GM12878 (cell line): ENCODE data around the gene USP5. TPM values are rescaled to one million over a fixed set of nuclear protein-coding genes. Genes with fewer than 3 reads are reported as not detected.

Experiments used
- ATF3 ChIP-seq: IDR thresholded peaks from 2 replicates; pipeline ENCODE4 v1.6.1; 2011; ENCODE audit warnings: low read depth, mild to moderate bottlenecking, low read length, moderate library complexity, borderline replicate concordance; ENCODE audit errors: extremely low read depth
- BACH1 ChIP-seq: fragments of 450-650 bp; IDR thresholded peaks from 2 replicates; pipeline ENCODE4 v1.6.1; 2017; ENCODE audit warnings: mild to moderate bottlenecking, borderline replicate concordance
- BHLHE40 ChIP-seq, 2 experiments: fragments of 450-650 bp in 1 of 2; IDR thresholded peaks; 2 replicates each; pipeline ENCODE4 v1.6.1; 2011 to 2017; ENCODE audit warnings: low read depth in 2 of 2, borderline replicate concordance in 1 of 2, improper control_type of control experiment in 1 of 2, low read length in 1 of 2, mild to moderate bottlenecking in 1 of 2
- CHD4 ChIP-seq: fragments of 200-600 bp; sonication (generic); IDR thresholded peaks from 2 replicates; pipeline ENCODE4 v1.6.1; 2016; ENCODE audit warnings: mild to moderate bottlenecking
- EED ChIP-seq: sonication (generic); IDR thresholded peaks from 2 replicates; pipeline ENCODE4 v1.6.1; 2016; ENCODE audit warnings: antibody characterized with exemption, low read depth
- HCFC1 ChIP-seq: fragments of 150-350 bp; IDR thresholded peaks from 2 replicates; pipeline ENCODE4 v1.6.1; 2014; ENCODE audit warnings: low read length
- IKZF1 ChIP-seq: fragments of 450-650 bp; conservative IDR thresholded peaks from 2 replicates; pipeline ENCODE4 v1.6.1; 2017; ENCODE audit warnings: antibody characterized with exemption, mild to moderate bottlenecking
- KDM1A ChIP-seq: fragments of 200-600 bp; sonication (generic); IDR thresholded peaks from 2 replicates; pipeline ENCODE4 v1.6.1; 2016; ENCODE audit warnings: borderline replicate concordance
- MLLT1 ChIP-seq: fragments of 450-650 bp; IDR thresholded peaks from 2 replicates; pipeline ENCODE4 v1.6.1; 2016; ENCODE audit warnings: mild to moderate bottlenecking
- NFYB ChIP-seq: IDR thresholded peaks from 2 replicates; pipeline ENCODE4 v1.6.1; 2011; ENCODE audit warnings: low read depth, mild to moderate bottlenecking, low read length, improper control_type of control experiment, moderate library complexity; ENCODE audit not compliant: insufficient read depth
- NKRF ChIP-seq: fragments of 450-650 bp; conservative IDR thresholded peaks from 2 replicates; pipeline ENCODE4 v1.6.1; 2017; ENCODE audit warnings: mild to moderate bottlenecking, moderate library complexity
- PKNOX1 ChIP-seq: fragments of 450-650 bp; IDR thresholded peaks from 2 replicates; pipeline ENCODE4 v1.6.1; 2016; ENCODE audit warnings: mild to moderate bottlenecking
- POLR2AphosphoS5 ChIP-seq: IDR thresholded peaks from 2 replicates; pipeline ENCODE4 v1.6.1; 2011; ENCODE audit warnings: mild to moderate bottlenecking, low read length, inconsistent platforms
- RAD21 ChIP-seq: IDR thresholded peaks from 2 replicates; pipeline ENCODE4 v1.6.1; 2011; ENCODE audit warnings: mild to moderate bottlenecking, low read depth, low read length, moderate library complexity; ENCODE audit not compliant: insufficient read depth
- RCOR1 ChIP-seq: conservative IDR thresholded peaks from 2 replicates; pipeline ENCODE4 v1.6.1; 2012; ENCODE audit warnings: low read depth, low read length, improper control_type of control experiment
- RELB ChIP-seq: fragments of 450-650 bp; IDR thresholded peaks from 2 replicates; pipeline ENCODE4 v1.6.1; 2017; ENCODE audit warnings: low read depth, mild to moderate bottlenecking, moderate library complexity
- RUNX3 ChIP-seq: IDR thresholded peaks from 2 replicates; pipeline ENCODE4 v1.6.1; 2012; ENCODE audit warnings: low read length, inconsistent platforms
- SMAD5 ChIP-seq: IDR thresholded peaks from 2 replicates; pipeline ENCODE4 v1.6.1; 2016; ENCODE audit warnings: antibody characterized with exemption, low read depth
- SRF ChIP-seq, 2 experiments: IDR thresholded peaks; 2 replicates each; pipeline ENCODE4 v1.6.1; 2011; ENCODE audit warnings: low read depth in 2 of 2, low read length in 2 of 2, mild to moderate bottlenecking in 1 of 2, moderate library complexity in 1 of 2
- TCF12 ChIP-seq: IDR thresholded peaks from 2 replicates; pipeline ENCODE4 v1.6.1; 2011; ENCODE audit warnings: low read depth, mild to moderate bottlenecking, low read length
- polyA plus RNA-seq, 11 experiments: library from polyadenylated mRNA; depleted of rRNA in 4 of 11; unstranded in 6 of 11; stranded (reverse) in 5 of 11; fragments of >200 nt; fragmentation: Nextera tagmentation in 4 of 11; fragmentation: Illumina TruSeq in 1 of 11; extraction: Ambion mirVana in 4 of 11; extraction: Trizol in 1 of 11; gene quantifications; 1 replicate in 1 of 11; 2 replicates in 10 of 11; pipeline versions ENCODE4 v1.2.1 to v1.2.3, GENCODE V29; 2011 to 2016; ENCODE audit warnings: inconsistent platforms in 2 of 11, missing spikeins in 2 of 11, low read depth in 1 of 11
- total RNA-seq, 4 experiments: library from RNA; depleted of rRNA in 3 of 4; stranded (reverse); fragments of >200 nt in 3 of 4; fragmentation: Illumina TruSeq in 1 of 4; extraction: Trizol in 1 of 4; gene quantifications; 2 replicates each; pipeline versions ENCODE4 v1.2.1 to v1.2.3, GENCODE V29; 2013 to 2021
- TF ChIP-seq, protein P1 (sequence below): IDR thresholded peaks from 2 replicates; pipeline ENCODE4 v1.6.1; 2011; ENCODE audit warnings: low read depth, low read length, improper control_type of control experiment, borderline replicate concordance

USP5 gene
- total and polyA plus RNA-seq, 10 of the 15 experiments (the other 5 are each of a cell fraction or from before 2014, with no cell fraction given): 2.5 to 124 (median 74.6) TPM

DNA sequence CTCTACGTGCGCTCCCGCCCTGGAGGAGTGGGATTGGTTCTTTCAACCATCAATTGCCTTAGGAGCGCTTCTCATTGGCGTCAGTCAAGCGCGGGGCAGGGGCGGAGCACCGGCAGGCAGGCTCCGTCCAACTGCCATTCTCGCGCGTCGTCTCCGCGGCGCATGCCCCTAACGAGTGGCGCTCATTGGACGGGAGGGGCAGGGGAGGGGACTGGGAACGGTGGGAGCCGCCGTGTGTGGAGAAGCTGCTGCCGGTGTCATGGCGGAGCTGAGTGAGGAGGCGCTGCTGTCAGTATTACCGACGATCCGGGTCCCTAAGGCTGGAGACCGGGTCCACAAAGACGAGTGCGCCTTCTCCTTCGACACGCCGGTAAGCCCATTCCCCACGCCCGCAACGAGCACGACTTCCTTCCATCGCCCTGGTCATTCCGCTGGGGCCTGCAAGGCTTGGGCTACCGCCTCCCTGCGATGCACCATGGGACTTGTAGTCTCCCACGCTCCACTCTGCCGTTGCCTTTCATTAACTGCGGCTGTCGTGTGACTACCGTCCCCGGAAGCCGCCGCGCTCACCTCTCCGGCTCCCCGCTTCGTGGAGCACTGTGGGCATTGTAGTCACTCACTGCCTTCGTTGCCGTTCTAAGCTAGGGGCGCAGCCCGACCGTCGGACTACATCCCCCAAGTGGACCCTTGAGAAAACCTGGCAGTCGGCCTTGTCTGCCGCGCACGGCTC is at the start of gene USP5 (continued):
- no peak for TF ChIP-seq EED
- peak; percentile 75; the same call in 1 of the 2 replicates for TF ChIP-seq ATF3
- TF ChIP-seq HCFC1: peak; percentile 100
- TF ChIP-seq RCOR1: no peak
- TF ChIP-seq BACH1: peak; percentile 54; the same call in 1 of the 2 replicates
- no peak; the same call in 1 of the 2 replicates for TF ChIP-seq RELB
- TF ChIP-seq SRF (IDR thresholded peaks at IDR 0.05; ENCODE audit: low read depth in 2 of 2, low read length in 2 of 2): no peak
- no peak for TF ChIP-seq RAD21
- TF ChIP-seq, protein P1, sequence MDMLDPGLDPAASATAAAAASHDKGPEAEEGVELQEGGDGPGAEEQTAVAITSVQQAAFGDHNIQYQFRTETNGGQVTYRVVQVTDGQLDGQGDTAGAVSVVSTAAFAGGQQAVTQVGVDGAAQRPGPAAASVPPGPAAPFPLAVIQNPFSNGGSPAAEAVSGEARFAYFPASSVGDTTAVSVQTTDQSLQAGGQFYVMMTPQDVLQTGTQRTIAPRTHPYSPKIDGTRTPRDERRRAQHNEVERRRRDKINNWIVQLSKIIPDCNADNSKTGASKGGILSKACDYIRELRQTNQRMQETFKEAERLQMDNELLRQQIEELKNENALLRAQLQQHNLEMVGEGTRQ: peak; percentile 9; the same call in 1 of the 2 replicates
- TF ChIP-seq KDM1A: no peak
- peak; percentile 100 for TF ChIP-seq IKZF1
- no peak for TF ChIP-seq CHD4
- peak; percentile 70; the same call in 1 of the 2 replicates for TF ChIP-seq POLR2AphosphoS5
- TF ChIP-seq TCF12: 0 out of 2 replicates have a peak, but pooled peaks have one; percentile 4
- TF ChIP-seq PKNOX1: peak; percentile 98
- peak; percentile 32 to 63; a peak in 3 of 4 replicates for TF ChIP-seq BHLHE40 (IDR thresholded peaks at IDR 0.05; ENCODE audit: borderline replicate concordance in 1 of 2, low read depth in 2 of 2, low read length in 1 of 2)
- 0 out of 2 replicates have a peak, but pooled peaks have one; percentile 24 for TF ChIP-seq MLLT1
- peak; percentile 72 for TF ChIP-seq RUNX3
- TF ChIP-seq NFYB: peak; percentile 85
- peak; percentile 48; the same call in 1 of the 2 replicates for TF ChIP-seq NKRF
- peak; percentile 33 for TF ChIP-seq SMAD5
